H9 (cell line): ENCODE measurements around the gene KIFC3. TPM values are rescaled to one million over a fixed set of nuclear protein-coding genes. Genes with fewer than 3 reads are reported as not detected.

ENCODE experiments used
- DNase-seq: peaks from one replicate; pipeline ENCODE4 v3.0.0-alpha.2; 2017
- H2AFZ ChIP-seq: one replicate; pipeline ENCODE4 v1.6.1; 2013; ENCODE audit warnings: mild to moderate bottlenecking, low read length, control low read depth, moderate library complexity
- H2AK5ac ChIP-seq: 2 replicates; pipeline ENCODE4 v1.6.1; 2013; ENCODE audit warnings: low read length, control low read depth, mixed read lengths; ENCODE audit not compliant: insufficient read length
- H2BK120ac ChIP-seq: one replicate; pipeline ENCODE4 v1.6.1; 2013; ENCODE audit warnings: low read depth, mild to moderate bottlenecking, low read length, control low read depth, inconsistent platforms; ENCODE audit not compliant: poor library complexity, severe bottlenecking
- H2BK12ac ChIP-seq: 2 replicates; pipeline ENCODE4 v1.6.1; 2013; ENCODE audit warnings: low read length, control low read depth, mixed read lengths, low read depth; ENCODE audit not compliant: insufficient read length
- H2BK15ac ChIP-seq: 2 replicates; pipeline ENCODE4 v1.6.1; 2013; ENCODE audit warnings: low read depth, low read length, control low read depth
- H2BK20ac ChIP-seq: one replicate; pipeline ENCODE4 v1.6.1; 2013; ENCODE audit warnings: low read depth, mild to moderate bottlenecking, low read length, control low read depth, inconsistent platforms; ENCODE audit not compliant: poor library complexity, severe bottlenecking
- H2BK5ac ChIP-seq: 2 replicates; pipeline ENCODE4 v1.6.1; 2013; ENCODE audit warnings: low read length, control low read depth, mixed read lengths; ENCODE audit not compliant: insufficient read length
- H3K14ac ChIP-seq: 2 replicates; pipeline ENCODE4 v1.6.1; 2013; ENCODE audit warnings: low read length, control low read depth; ENCODE audit not compliant: insufficient read depth
- H3K18ac ChIP-seq: 2 replicates; pipeline ENCODE4 v1.6.1; 2013; ENCODE audit warnings: low read depth, mild to moderate bottlenecking, mixed read lengths, low read length, control low read depth; ENCODE audit not compliant: insufficient read length
- H3K23ac ChIP-seq: 2 replicates; pipeline ENCODE4 v1.6.1; 2013; ENCODE audit warnings: low read length, control low read depth, mixed read lengths, low read depth; ENCODE audit not compliant: insufficient read length
- H3K23me2 ChIP-seq: 2 replicates; pipeline ENCODE4 v1.6.1; 2013; ENCODE audit warnings: low read depth, mild to moderate bottlenecking, mixed read lengths, low read length, control low read depth; ENCODE audit not compliant: insufficient read length, poor library complexity, severe bottlenecking
- H3K27ac ChIP-seq: 2 replicates; pipeline ENCODE4 v1.5.1; 2013; ENCODE audit warnings: low read length, control low read depth, mixed read lengths, low read depth; ENCODE audit not compliant: insufficient read length
- H3K27me3 ChIP-seq: 2 replicates; pipeline ENCODE4 v1.6.1; 2013; ENCODE audit warnings: low read length, control low read depth, inconsistent platforms; ENCODE audit not compliant: insufficient read depth
- H3K4ac ChIP-seq: 2 replicates; pipeline ENCODE4 v1.6.1; 2013; ENCODE audit warnings: low read depth, mild to moderate bottlenecking, control low read depth, inconsistent platforms, low read length, moderate library complexity
- H3K4me1 ChIP-seq: 2 replicates; pipeline ENCODE4 v1.6.1; 2013; ENCODE audit warnings: low read length, control low read depth, inconsistent platforms; ENCODE audit not compliant: insufficient read depth
- H3K4me2 ChIP-seq: 2 replicates; pipeline ENCODE4 v1.6.1; 2013; ENCODE audit warnings: low read length, control low read depth, mixed read lengths; ENCODE audit not compliant: insufficient read length, insufficient read depth
- H3K56ac ChIP-seq: 2 replicates; pipeline ENCODE4 v1.6.1; 2013; ENCODE audit warnings: low read depth, mild to moderate bottlenecking, mixed read lengths, low read length, control low read depth; ENCODE audit not compliant: insufficient read length
- H3K79me1 ChIP-seq: 2 replicates; pipeline ENCODE4 v1.6.1; 2013; ENCODE audit warnings: low read depth, mild to moderate bottlenecking, moderate library complexity, low read length, control low read depth, inconsistent platforms; ENCODE audit not compliant: insufficient read depth, poor library complexity, severe bottlenecking
- H3K79me2 ChIP-seq: 2 replicates; pipeline ENCODE4 v1.6.1; 2013; ENCODE audit warnings: low read length, control low read depth, inconsistent platforms; ENCODE audit not compliant: insufficient read depth
- H3K9ac ChIP-seq: 2 replicates; pipeline ENCODE4 v1.6.1; 2013; ENCODE audit warnings: low read length, control low read depth, mixed read lengths; ENCODE audit not compliant: insufficient read length; ENCODE audit errors: extremely low read depth
- H3K9me3 ChIP-seq: one replicate; pipeline ENCODE4 v1.6.1; 2013; ENCODE audit warnings: low read depth, low read length, inconsistent platforms; ENCODE audit not compliant: control insufficient read depth
- H3T11ph ChIP-seq: one replicate; pipeline ENCODE4 v1.6.1; 2013; ENCODE audit warnings: mild to moderate bottlenecking, low read length, control low read depth, inconsistent platforms
- H4K20me1 ChIP-seq: one replicate; pipeline ENCODE4 v1.6.1; 2013; ENCODE audit not compliant: control insufficient read depth, insufficient read length, insufficient read depth
- H4K5ac ChIP-seq: 2 replicates; pipeline ENCODE4 v1.6.1; 2013; ENCODE audit warnings: low read depth, mild to moderate bottlenecking, mixed read lengths, low read length, control low read depth; ENCODE audit not compliant: insufficient read length
- H4K8ac ChIP-seq: replicated peaks from 2 replicates; pipeline ENCODE4 v1.6.1; 2013; ENCODE audit warnings: low read length, control low read depth, mixed read lengths, low read depth; ENCODE audit not compliant: insufficient read length
- H4K91ac ChIP-seq: 2 replicates; pipeline ENCODE4 v1.6.1; 2013; ENCODE audit warnings: low read depth, mild to moderate bottlenecking, moderate library complexity, mixed read lengths, low read length, control low read depth; ENCODE audit not compliant: insufficient read length
- H3K27ac Mint-ChIP-seq, 3 experiments: 2 replicates in 2 of 3; 3 replicates in 1 of 3; pipeline ENCODE4 v1.8.0; 2020 to 2021; ENCODE audit warnings: mixed read lengths in 3 of 3, mild to moderate bottlenecking in 1 of 3, moderate library complexity in 1 of 3
- H3K27me3 Mint-ChIP-seq: 2 replicates; pipeline ENCODE4 v1.8.0; 2021; ENCODE audit warnings: low read depth, mild to moderate bottlenecking, moderate library complexity, mixed read lengths
- H3K36me3 Mint-ChIP-seq, 3 experiments: 2 replicates in 2 of 3; 3 replicates in 1 of 3; pipeline ENCODE4 v1.8.0; 2020 to 2021; ENCODE audit warnings: low read depth in 3 of 3, mixed read lengths in 3 of 3; ENCODE audit not compliant: insufficient read depth in 1 of 3
- H3K4me1 Mint-ChIP-seq, 2 experiments: 2 replicates each; pipeline ENCODE4 v1.8.0; 2020; ENCODE audit warnings: mixed read lengths in 2 of 2
- H3K4me3 Mint-ChIP-seq, 2 experiments: 2 replicates in 1 of 2; 3 replicates in 1 of 2; pipeline ENCODE4 v1.8.0; 2020 to 2021; ENCODE audit warnings: mild to moderate bottlenecking in 2 of 2, mixed read lengths in 2 of 2, moderate library complexity in 1 of 2
- H3K9me3 Mint-ChIP-seq, 2 experiments: 2 replicates in 1 of 2; 3 replicates in 1 of 2; pipeline ENCODE4 v1.8.0; 2020; ENCODE audit warnings: mild to moderate bottlenecking in 2 of 2, mixed read lengths in 2 of 2, moderate library complexity in 1 of 2
- CTCF ChIP-seq: fragments of 200-600 bp; sonication (generic); conservative IDR thresholded peaks from 3 replicates; pipeline ENCODE4 v1.8.0; 2021; ENCODE audit warnings: antibody characterized with exemption, mild to moderate bottlenecking
- WGBS: extraction: QIAGEN DNeasy Blood & Tissue Kit; methylation state at CpG from one replicate; pipeline ENCODE4 v1.1.7; 2013; ENCODE audit warnings: missing lambda C conversion rate, low lambda C conversion rate, mixed read lengths; ENCODE audit not compliant: insufficient read length; ENCODE audit errors: extremely low coverage; 5-methylcytosine and 5-hydroxymethylcytosine counted together
- total RNA-seq: library from RNA; stranded (reverse); gene quantifications from 2 replicates; pipeline ENCODE4 v1.2.1, GENCODE V29; 2021

The KIFC3 gene
- total RNA-seq, 1 experiment from 2014 or later: 5.0 TPM

- no peak overlapping the region for H3K23ac ChIP-seq
- no peak overlapping the region for H3K18ac ChIP-seq
- H3K27ac ChIP-seq: no peak overlapping the region
- H4K20me1 ChIP-seq: no peaks in the 10 kb centered on the region
- TF ChIP-seq CTCF: no peak
- H2AK5ac ChIP-seq: no peak overlapping the region
- H3K14ac ChIP-seq: no peak overlapping the region; the same call in 1 of the 2 replicates
- H2AFZ ChIP-seq: no peak overlapping the region
- no peak overlapping the region for H3K4me2 ChIP-seq
- no peak overlapping the region for H3K4me3 Mint-ChIP-seq
- no peak for DNase-seq
- H2BK20ac ChIP-seq: no peak overlapping the region
- no peak overlapping the region for H2BK5ac ChIP-seq
- no peaks in the 10 kb centered on the region for H3K9me3 ChIP-seq
- WGBS: no CpG with 5 or more reads among the region's 18 CpGs
- no peak overlapping the region for H4K91ac ChIP-seq
- no peak overlapping the region for H3K9ac ChIP-seq
- H3K27ac Mint-ChIP-seq: no peak overlapping the region; a peak in 1 of 7 replicates
- H2BK15ac ChIP-seq: no peak overlapping the region
- no peak overlapping the region for H2BK120ac ChIP-seq
- peaks cover 23% of the 10 kb centered on the region for H3K27me3 Mint-ChIP-seq
- no peaks in the 10 kb centered on the region for H3K36me3 Mint-ChIP-seq
- H3K4ac ChIP-seq: no peak overlapping the region
- peaks cover 6% of the 10 kb centered on the region; the same call in 1 of the 2 replicates for H3K4me1 ChIP-seq
- H3K9me3 Mint-ChIP-seq: no peaks in the 10 kb centered on the region; a peak in 1 of 5 replicates
- no peaks in the 10 kb centered on the region for H3K79me1 ChIP-seq
- H4K8ac ChIP-seq: no peak overlapping the region
- no peaks in the 10 kb centered on the region for H3K27me3 ChIP-seq
- no peaks in the 10 kb centered on the region for H3K79me2 ChIP-seq
- H4K5ac ChIP-seq: no peak overlapping the region
- no peak overlapping the region for H2BK12ac ChIP-seq
- no peak overlapping the region for H3K56ac ChIP-seq
- H3T11ph ChIP-seq: no peak overlapping the region
- no peaks in the 10 kb centered on the region for H3K23me2 ChIP-seq
- peaks cover 21 to 28% of the 10 kb centered on the region in 2 experiments for H3K4me1 Mint-ChIP-seq
Measured at GRCh38 chr16:57794849-57795430, 7.4 kb downstream of the KIFC3 start.
